HG03175 (cell line): ENCODE results near the gene GNAS-AS1.
A peak's percentile ranks its signal among the peaks of the same experiment; 100 is the strongest.

Source experiments
- ATAC-seq: cut with Tn5 transposase; IDR thresholded peaks from one replicate; pipeline ENCODE4 v1.9.1; 2021; ENCODE audit warnings: mild to moderate bottlenecking, moderate library complexity; ENCODE audit not compliant: unreplicated experiment

The GNAS-AS1 gene

DNA sequence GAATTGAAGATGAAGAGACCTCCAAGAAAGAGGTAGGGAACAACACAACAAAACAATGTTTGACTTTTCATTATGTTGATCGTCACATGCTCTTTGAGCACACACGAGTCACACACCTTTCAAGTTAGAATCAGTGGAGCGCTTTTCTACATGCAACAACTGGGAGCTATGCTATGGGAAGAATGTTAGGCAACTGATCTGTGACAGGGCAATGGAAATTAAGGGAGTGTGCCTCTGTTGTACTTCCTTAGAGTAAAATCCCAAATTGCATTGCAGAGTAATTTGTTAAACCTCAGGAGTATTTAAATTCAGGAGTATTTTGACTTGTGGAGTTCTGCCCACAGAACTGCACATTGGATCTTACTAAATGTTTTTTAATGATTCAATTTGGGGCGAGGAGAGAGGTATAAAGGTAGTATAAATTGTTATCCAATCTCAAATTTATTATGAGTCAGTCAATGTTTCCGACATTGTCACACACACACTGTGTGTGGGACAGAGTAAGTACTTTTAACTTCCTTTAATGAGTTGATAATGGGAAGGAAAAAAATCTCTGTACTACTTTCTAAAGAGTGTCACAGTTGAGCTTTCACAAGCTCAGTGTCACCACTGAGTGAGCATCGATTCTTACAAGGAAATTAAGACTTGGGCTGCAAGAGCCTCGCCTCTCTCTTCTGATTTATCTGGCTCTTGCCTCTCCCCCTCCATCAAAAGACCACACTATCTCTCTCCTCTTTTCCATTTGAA, 12.5 kb upstream of the GNAS-AS1 start:
- no peak for ATAC-seq

DNA sequence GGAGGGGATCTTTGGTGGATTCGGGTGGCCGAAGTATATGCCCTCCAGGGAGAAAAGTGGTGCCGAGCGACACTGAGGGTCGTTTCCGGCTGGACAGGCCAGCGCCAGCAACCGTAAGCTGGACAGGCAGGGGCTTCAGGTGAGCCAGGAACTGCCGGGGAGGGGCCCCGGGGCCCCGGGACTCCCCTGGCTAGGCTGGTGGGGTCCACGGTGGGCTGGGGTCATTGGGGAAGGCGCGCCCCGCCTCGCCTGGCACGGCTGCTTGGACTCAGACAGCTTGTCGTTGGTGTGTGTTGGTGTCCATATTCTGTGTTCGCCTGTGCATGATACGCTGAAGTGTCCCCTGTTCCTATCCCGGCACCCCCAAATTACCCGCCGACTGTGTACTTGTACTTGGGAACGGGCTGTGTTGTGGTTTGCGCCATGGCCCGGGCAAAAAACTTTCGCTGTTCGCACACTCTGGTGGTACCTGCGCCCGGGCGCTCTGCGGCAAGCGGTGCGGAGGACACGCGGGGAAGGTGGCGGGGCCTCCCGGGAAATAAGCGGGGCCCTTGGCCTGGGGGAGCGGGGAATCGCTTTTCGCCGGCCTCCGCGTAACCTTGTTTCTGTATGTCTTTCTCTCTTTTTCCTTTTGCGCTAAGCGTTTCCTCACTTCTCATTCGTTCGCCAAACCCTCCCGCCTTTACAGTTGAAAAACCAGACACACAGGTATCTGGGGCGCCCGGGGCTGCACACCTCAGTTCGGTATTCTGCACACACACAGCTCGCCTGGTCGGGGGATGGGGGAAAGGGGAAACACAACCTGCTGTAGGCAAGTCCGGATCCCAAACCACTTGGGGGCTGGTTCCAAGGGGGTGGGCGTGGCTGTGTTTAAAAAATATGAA, 5.0 kb upstream of the GNAS-AS1 start:
- ATAC-seq = no peak

DNA sequence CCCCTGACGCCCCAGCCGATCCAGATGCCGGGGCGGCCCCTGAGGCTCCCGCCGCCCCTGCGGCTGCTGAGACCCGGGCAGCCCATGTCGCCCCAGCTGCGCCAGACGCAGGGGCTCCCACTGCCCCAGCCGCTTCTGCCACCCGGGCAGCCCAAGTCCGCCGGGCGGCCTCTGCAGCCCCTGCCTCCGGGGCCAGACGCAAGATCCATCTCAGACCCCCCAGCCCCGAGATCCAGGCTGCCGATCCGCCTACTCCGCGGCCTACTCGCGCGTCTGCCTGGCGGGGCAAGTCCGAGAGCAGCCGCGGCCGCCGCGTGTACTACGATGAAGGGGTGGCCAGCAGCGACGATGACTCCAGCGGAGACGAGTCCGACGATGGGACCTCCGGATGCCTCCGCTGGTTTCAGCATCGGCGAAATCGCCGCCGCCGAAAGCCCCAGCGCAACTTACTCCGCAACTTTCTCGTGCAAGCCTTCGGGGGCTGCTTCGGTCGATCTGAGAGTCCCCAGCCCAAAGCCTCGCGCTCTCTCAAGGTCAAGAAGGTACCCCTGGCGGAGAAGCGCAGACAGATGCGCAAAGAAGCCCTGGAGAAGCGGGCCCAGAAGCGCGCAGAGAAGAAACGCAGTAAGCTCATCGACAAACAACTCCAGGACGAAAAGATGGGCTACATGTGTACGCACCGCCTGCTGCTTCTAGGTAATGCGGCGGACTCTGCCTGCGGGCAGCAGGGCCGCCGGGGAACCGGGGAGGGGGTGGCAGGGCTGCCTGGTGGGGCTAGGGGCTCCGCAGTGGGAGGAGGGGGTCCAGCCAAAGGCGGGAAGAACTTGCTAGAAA, 4.2 kb upstream of the GNAS-AS1 start:
- no peak for ATAC-seq

GRCh38 chr20:58853976-58854637, 3.4 kb upstream of the GNAS-AS1 start:
- no peak for ATAC-seq

- ATAC-seq = no peak
These were observed 2.8 kb upstream of the GNAS-AS1 start for GRCh38 chr20:58853466-58853865.

- ATAC-seq = no peak
These were observed 2.0 kb upstream of the GNAS-AS1 start, which contains the start of gene GNAS for GRCh38 chr20:58852543-58853271. Gene GNAS (plus strand): TSS chr20:58852716.

GRCh38 chr20:58851969-58852458, 1.3 kb upstream of the GNAS-AS1 start:
- no peak for ATAC-seq

- ATAC-seq = peak; percentile 5
These were observed 693 bp upstream of the GNAS-AS1 start for GRCh38 chr20:58851221-58851968.

- no peak for ATAC-seq
These were observed 3.2 kb downstream of the GNAS-AS1 start for GRCh38 chr20:58847463-58847862.

GRCh38 chr20:58845706-58846105, 5.0 kb downstream of the GNAS-AS1 start:
- ATAC-seq = no peak

DNA sequence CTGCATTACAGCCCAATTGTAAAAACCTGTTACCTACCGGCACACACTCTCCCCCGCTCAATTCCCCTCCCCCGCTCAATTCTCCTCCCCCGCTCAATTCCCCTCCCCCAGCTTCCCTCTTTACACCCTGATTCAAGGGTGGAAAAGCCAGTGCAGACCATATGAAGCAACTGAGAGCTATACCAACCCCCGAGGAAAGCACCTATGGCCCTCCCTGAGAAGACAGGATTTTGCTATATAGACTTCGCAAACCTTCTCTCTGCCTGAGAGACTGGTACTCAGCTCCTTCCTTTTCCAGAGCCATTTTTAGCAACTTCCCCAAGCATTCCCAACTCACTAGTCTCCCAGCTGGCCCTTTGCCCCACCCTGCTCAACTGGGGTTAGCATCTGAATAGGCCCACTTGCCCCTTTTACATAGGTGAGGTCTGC, 7.6 kb downstream of the GNAS-AS1 start:
- ATAC-seq = no peak

DNA sequence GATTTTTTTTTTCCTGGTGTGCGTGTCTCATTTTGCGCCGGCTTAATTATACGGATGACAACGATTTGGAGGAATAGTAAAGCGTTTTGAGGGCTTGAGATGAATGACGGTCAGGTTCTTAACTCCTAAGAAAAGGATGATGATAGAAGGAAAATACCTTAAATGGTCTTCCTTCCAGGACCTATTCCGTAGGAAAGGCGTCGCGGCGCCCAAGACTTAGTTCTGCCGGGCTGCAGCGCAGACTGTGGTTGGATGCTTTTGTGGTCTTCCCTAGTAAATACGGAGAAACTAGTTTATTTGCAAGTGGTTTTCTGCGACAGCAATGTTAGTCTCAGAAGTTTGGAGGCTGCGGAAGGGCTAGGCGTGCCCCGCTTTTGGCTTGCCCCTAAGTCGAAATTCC, 8.4 kb downstream of the GNAS-AS1 start:
- ATAC-seq = no peak

DNA sequence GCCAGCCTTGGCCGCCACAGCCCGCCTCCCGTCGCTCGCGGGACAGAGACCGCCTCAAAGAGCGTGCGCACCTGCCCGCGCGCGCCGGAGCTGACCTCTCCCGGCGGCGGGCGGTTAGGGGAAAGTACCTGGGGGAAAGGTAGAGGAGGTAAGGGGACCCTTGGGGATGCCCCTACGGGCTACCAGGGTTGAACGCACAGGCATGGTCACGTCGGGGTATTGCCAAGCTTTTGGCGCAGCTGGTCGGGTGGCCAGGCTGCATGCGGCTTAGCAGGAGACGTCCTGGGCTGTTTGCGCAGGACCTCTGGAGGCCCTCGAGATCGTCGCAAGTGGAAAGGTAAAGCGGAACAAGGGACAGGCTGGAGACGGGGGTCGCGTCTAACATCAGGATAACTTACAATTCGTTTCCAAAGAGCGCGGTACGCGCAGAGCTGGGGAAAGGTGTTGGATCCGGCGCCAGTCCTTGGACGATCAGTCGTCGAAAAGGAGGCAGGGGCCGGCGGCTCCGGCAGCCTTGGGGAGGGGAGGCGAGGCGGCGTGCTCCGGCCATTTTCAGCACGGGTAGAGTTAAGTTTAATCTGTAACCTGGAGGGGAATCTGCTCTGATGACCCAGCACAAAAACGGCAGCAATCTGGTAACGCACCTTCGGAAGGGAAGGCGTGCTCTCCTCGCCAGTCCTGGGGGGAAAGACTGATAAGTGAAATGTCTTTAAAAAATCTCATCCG, 9.0 kb downstream of the GNAS-AS1 start:
- ATAC-seq = no peak

DNA sequence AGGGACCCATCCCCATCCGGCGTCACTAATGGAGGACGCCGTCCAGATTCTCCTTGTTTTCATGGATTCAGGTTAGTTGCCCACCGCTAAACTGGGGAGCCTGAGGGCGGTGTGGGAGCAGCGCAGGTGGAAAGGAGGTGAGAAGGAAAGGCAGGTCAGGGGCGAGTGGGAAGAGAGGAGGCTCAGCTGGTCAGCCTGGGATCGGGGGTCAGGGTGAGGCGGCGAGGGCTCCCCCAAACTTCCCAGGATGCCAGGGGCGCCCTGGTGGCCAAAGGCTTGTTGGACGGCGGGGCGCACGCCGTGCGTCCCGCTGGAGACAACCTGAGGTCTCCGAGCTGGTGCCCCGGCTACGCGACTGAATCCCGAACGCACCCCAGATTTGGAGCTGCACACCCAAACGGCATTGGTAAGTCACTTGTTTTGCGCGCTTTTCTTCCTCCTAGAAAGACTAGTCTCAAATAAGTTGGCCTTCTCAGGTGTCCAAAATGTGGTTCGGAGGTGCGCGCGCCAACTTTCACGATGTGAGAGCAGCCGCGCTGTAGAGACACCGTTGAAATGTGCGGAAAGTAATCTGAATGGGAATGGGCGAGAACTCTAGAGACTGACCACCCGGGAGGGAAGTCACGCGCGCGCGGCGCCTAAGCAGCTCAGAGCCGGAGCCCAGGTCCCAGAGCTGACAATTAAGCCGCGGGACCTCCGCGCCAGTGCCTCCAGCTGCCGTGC, 9.7 kb downstream of the GNAS-AS1 start:
- ATAC-seq = no peak

GRCh38 chr20:58839991-58840747, 10.5 kb downstream of the GNAS-AS1 start:
- ATAC-seq = no peak

DNA sequence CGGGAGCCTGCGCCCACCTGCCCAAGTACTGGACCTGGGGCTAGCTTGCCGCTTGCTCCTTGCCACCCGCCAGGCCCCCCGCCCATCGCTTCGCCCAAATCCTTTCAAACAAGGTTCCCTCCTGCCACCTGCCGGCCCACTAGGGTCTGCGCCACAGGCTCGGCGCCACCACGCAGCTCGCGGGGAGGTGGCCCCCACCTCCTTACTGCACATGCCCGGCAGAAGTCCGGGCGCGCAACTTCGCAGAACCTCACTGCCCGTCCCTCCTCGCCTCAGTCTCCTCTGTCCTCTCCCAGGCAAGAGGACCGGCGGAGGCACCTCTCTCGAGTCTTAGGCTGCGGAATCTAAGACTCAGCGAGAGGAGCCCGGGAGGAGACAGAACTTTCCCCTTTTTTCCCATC, 11.2 kb downstream of the GNAS-AS1 start:
- no peak for ATAC-seq

DNA sequence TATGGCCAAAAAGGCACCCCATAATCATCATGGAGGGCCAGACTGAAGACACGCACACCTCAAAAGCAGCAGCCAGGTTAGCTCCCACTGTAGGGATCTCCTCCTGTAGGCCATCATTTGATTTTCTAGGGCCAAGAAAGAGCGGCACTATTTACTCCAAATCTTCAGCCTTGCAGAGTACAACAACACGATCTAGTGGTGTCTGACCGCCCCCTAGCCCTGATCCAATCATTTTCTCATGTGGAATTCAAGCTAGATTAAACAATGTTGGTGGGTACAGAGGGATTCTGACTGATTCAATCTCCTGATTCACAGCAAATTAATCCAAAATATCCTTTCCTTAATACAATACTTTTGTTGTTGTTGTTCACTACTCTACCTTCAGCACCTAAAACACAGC, 12.5 kb downstream of the GNAS-AS1 start:
- no peak for ATAC-seq
